PC-9 (cell line): ENCODE results near the gene SDK1. TPM values are rescaled to one million over a fixed set of nuclear protein-coding genes. Genes with fewer than 3 reads are reported as not detected.

Experiments
- BruUV-seq: library from RNA; stranded (reverse); fragments of 400-500 nt; replicated peaks from 2 replicates; lab custom pipeline; 2021; lab: Mats Ljungman, UMichigan
- CTCF ChIA-PET: fragments of 300-600 bp; sonication (Branson Sonifier 250); formaldehyde crosslinking; loops from one replicate; lab custom pipeline; 2022; ENCODE audit warnings: antibody characterized with exemption; lab: Charles Lee
- POLR2A ChIA-PET: fragments of 300-600 bp; sonication (Branson Sonifier 250); formaldehyde crosslinking; loops from one replicate; lab custom pipeline; 2022; ENCODE audit warnings: antibody characterized with exemption; ENCODE audit not compliant: unreplicated experiment; lab: Charles Lee
- DNase-seq, 2 experiments: peaks; one replicate each; pipeline versions ENCODE4 v3.0.0 to v3.0.0-alpha.2; 2015 to 2022; ENCODE audit warnings: mixed read lengths in 1 of 2
- H2AFZ ChIP-seq: fragments of 200-600 bp; sonication (generic); 2 replicates; pipeline ENCODE4 v1.8.1; 2017; ENCODE audit warnings: antibody characterized with exemption
- H3F3A ChIP-seq: fragments of 200-600 bp; sonication (generic); 2 replicates; pipeline ENCODE4 v1.8.1; 2017; ENCODE audit warnings: antibody characterized with exemption, mild to moderate bottlenecking, low read depth; ENCODE audit not compliant: insufficient read depth
- H3K27ac ChIP-seq: fragments of 200-600 bp; sonication (generic); 2 replicates; pipeline ENCODE4 v1.6.1; 2016; ENCODE audit warnings: mixed run types
- H3K27me3 ChIP-seq: fragments of 200-600 bp; sonication (generic); 2 replicates; pipeline ENCODE4 v1.6.1; 2016; ENCODE audit warnings: low read depth, mixed run types; ENCODE audit not compliant: insufficient read depth
- H3K36me3 ChIP-seq: fragments of 200-600 bp; sonication (generic); 2 replicates; pipeline ENCODE4 v1.6.1; 2016; ENCODE audit warnings: low read depth, mixed run types
- H3K4me1 ChIP-seq: fragments of 200-600 bp; sonication (generic); replicated peaks from 2 replicates; pipeline ENCODE4 v1.6.1; 2016; ENCODE audit warnings: mixed run types; ENCODE audit not compliant: insufficient read depth
- H3K4me2 ChIP-seq: fragments of 200-600 bp; sonication (generic); 2 replicates; pipeline ENCODE4 v1.6.1; 2017; ENCODE audit warnings: mixed run types
- H3K4me3 ChIP-seq: fragments of 200-600 bp; sonication (generic); 2 replicates; pipeline ENCODE4 v1.6.1; 2016; ENCODE audit warnings: mixed run types
- H3K79me2 ChIP-seq: fragments of 200-600 bp; sonication (generic); 2 replicates; pipeline ENCODE4 v1.6.1; 2017; ENCODE audit warnings: low read depth, mixed run types
- H3K9me2 ChIP-seq: fragments of 200-600 bp; sonication (generic); 2 replicates; pipeline ENCODE4 v1.8.1; 2017; ENCODE audit warnings: mild to moderate bottlenecking; ENCODE audit not compliant: insufficient read depth
- H3K9me3 ChIP-seq: fragments of 200-600 bp; sonication (generic); 2 replicates; pipeline ENCODE4 v1.8.1; 2016; ENCODE audit warnings: low read depth; ENCODE audit not compliant: insufficient read depth
- H4K20me1 ChIP-seq: fragments of 200-600 bp; sonication (generic); 2 replicates; pipeline ENCODE4 v1.8.1; 2017; ENCODE audit not compliant: insufficient read depth
- CTCF ChIP-seq: fragments of 200-600 bp; sonication (generic); conservative IDR thresholded peaks from 2 replicates; pipeline ENCODE4 v1.6.1; 2017; ENCODE audit warnings: mixed run types, antibody characterized with exemption, mild to moderate bottlenecking, moderate library complexity
- EZH2 ChIP-seq: fragments of 200-600 bp; sonication (generic); IDR thresholded peaks from 2 replicates; pipeline ENCODE4 v1.8.0; 2017; ENCODE audit warnings: antibody characterized with exemption, low read depth
- intact Hi-C: fragments of 100-400 bp; cut with micrococcal nuclease; formaldehyde crosslinking; loops from one replicate; pipeline ENCODE4 v1.10.0; 2022; ENCODE audit not compliant: unreplicated experiment
- total RNA-seq: library from RNA; stranded (reverse); gene quantifications from 2 replicates; pipeline ENCODE4 v1.2.3, GENCODE V29; 2021

The SDK1 gene
- total RNA-seq, 1 experiment from 2014 or later = not detected

GRCh38 chr7:3280445-3280844 is 20.6 kb upstream of the SDK1 start:
- no TSS peak for BruUV-seq
- intact Hi-C loops = no loop called here

GRCh38 chr7:3280946-3281656 is 20.0 kb upstream of the SDK1 start:
- no TSS peak for BruUV-seq
- DNase-seq = no peak
- CTCF ChIA-PET = no interaction called here
- H3K9me2 ChIP-seq = no peaks in the 10 kb centered on the region
- no peaks in the 10 kb centered on the region for H3K36me3 ChIP-seq
- H3F3A ChIP-seq = no peaks in the 10 kb centered on the region; the same call in 1 of the 2 replicates
- H3K4me1 ChIP-seq = no peaks in the 10 kb centered on the region
- no peak overlapping the region for H3K27ac ChIP-seq
- POLR2A ChIA-PET = no interaction called here
- TF ChIP-seq EZH2 (no peak), CTCF (no peak)
- H3K27me3 ChIP-seq = 0 out of 2 replicates have a peak, but pooled peaks cover 6% of the 10 kb centered on the region
- no peaks in the 10 kb centered on the region for H3K9me3 ChIP-seq
- no peak overlapping the region for H2AFZ ChIP-seq
- no peaks in the 10 kb centered on the region for H4K20me1 ChIP-seq
- no peak overlapping the region for H3K4me3 ChIP-seq
- H3K4me2 ChIP-seq = no peak overlapping the region
- intact Hi-C loops = no loop called here
- no peaks in the 10 kb centered on the region for H3K79me2 ChIP-seq

More at GRCh38 chr7:3280445-3280844, 20.6 kb upstream of the SDK1 start:
- ChIA-PET POLR2A (no interaction called here), CTCF (no interaction called here)
- Histone ChIP-seq H3K27ac (no peak overlapping the region), H4K20me1 (no peaks in the 10 kb centered on the region), H3K36me3 (no peaks in the 10 kb centered on the region), H3F3A (no peaks in the 10 kb centered on the region; the same call in 1 of the 2 replicates), H2AFZ (no peak overlapping the region), H3K4me1 (no peaks in the 10 kb centered on the region), H3K9me3 (no peaks in the 10 kb centered on the region), H3K9me2 (no peaks in the 10 kb centered on the region), H3K79me2 (no peaks in the 10 kb centered on the region), H3K27me3 (0 out of 2 replicates have a peak, but pooled peaks cover 6% of the 10 kb centered on the region), H3K4me3 (no peak overlapping the region), H3K4me2 (no peak overlapping the region)
- DNase-seq = no peak
- no peak for TF ChIP-seq EZH2
- no peak for TF ChIP-seq CTCF

GRCh38 chr7:3282457-3282856 is 18.6 kb upstream of the SDK1 start:
- Histone ChIP-seq H3K27me3 (0 out of 2 replicates have a peak, but pooled peaks cover 6% of the 10 kb centered on the region), H3K4me1 (no peaks in the 10 kb centered on the region), H3K9me2 (no peaks in the 10 kb centered on the region), H3K79me2 (no peaks in the 10 kb centered on the region), H3K27ac (no peak overlapping the region), H3F3A (no peaks in the 10 kb centered on the region; the same call in 1 of the 2 replicates), H3K36me3 (no peaks in the 10 kb centered on the region), H3K9me3 (no peaks in the 10 kb centered on the region), H3K4me3 (no peak overlapping the region), H3K4me2 (no peak overlapping the region), H2AFZ (no peak overlapping the region), H4K20me1 (no peaks in the 10 kb centered on the region)
- no TSS peak for BruUV-seq
- intact Hi-C loops = no loop called here
- POLR2A ChIA-PET = no interaction called here
- CTCF ChIA-PET = no interaction called here
- peak in 1 of 2 experiments; percentile 15 for DNase-seq
- TF ChIP-seq CTCF (no peak), EZH2 (no peak)
